GM18498 (cell line): ENCODE measurements around the gene NPAS1.
"Not testable (repeated sequence)": the region's sequence is repeated elsewhere in the genome, so short reads cannot be mapped to it uniquely, and the experiment has no call there.

Experiments
- ATAC-seq: cut with Tn5 transposase; IDR thresholded peaks from one replicate; pipeline ENCODE4 v1.9.1; 2021; ENCODE audit warnings: mild to moderate bottlenecking, moderate library complexity; ENCODE audit not compliant: unreplicated experiment

The NPAS1 gene

GRCh38 chr19:47044946-47045866, 25.6 kb downstream of the NPAS1 start:
- ATAC-seq, result no peak

DNA sequence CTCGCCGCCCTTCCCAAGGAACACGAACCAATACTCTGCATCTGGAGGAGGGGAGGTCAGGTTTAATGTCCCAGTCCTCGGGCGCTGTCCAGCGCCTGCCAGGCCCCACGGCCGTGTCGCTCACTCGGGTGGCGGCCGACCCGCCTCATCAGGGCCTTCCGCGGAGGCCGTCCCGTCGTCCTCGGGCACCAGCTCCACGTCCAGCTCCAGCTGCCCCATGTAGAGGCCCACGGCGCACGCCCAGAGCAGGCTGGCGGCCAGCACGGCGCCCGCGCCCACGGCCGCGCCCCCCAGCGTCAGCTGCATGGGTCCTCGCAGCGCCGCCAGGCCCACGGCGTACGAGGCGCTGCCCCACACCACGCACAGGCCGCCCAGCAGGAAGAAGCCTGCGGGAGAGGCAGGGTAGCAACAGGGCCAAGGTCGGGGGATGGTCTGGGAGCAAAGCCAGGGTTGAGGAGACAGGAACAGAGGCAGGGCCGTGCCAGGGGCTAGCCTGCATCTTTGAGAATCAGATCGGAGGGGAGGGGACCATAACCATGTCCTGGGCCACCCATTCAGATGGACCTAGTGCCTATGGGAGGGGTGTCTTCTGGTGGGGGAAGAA, 26.3 kb downstream of the NPAS1 start:
- ATAC-seq, result no peak

DNA sequence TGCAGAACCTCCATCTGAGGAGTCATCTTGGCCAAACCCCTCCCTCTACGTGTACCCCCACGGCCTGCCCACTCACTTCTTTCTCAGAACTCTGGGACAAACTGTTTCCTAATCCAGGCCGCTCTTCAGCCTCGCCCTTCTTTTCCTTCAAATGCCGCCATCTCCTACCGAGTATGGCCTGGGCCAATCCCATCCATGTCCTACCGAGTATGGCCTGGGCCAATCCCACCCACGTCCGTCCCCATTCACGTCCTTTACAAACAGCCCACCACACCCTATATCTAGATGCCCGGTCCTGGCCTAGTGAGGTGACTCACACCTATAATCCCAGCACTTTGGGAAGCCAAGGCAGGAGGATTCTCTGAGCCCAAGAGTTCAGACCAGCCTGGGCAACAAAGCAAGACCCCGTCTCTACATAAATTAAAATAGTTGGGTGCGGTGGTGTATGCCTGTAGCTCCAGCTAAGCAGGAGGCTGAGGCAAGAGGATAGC, 27.7 kb downstream of the NPAS1 start:
- no peak for ATAC-seq

GRCh38 chr19:47047763-47048405, 28.2 kb downstream of the NPAS1 start:
- peak; percentile 36 for ATAC-seq

GRCh38 chr19:47049307-47049700, 29.7 kb downstream of the NPAS1 start:
- no peak for ATAC-seq

DNA sequence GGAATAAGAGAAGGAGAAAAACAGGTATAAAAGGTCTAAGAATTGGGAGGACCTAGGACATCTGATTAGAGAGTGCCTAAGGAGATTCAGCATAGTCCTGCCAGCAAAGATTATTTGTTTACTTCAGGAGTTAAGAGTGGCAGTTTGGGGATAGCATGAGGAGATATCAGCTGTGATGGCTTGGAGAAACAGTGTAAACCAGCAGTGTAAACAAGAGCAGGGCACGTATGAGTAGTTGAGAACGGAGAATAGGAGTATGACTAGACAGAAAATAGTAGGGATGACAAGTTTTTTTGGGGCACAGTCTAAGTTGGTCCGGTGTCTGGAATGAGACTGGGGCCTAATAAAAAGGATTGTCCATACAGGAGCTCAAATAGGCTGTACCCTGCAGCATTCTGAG, 30.9 kb downstream of the NPAS1 start:
- not testable (repeated sequence) for ATAC-seq

DNA sequence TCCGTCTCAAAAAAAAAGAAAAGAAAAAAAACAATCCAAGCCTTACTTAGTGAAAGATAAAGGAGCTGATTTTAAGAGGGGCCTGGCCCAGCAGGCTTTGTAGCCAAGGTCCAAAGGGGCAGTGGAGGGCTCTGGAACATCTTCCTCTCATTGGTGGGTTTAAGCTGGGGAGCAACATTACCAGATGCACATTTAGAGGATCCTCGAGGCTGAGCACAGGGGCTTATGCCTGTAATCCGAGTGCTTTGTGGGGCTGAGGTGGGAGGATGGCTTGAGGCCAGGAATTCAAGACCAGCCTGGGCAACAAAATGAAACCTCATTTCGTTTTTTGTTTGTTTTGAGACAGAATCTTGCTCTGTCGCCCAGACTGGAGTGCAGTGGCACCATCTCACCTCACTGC, 36.8 kb downstream of the NPAS1 start:
- no peak for ATAC-seq

DNA sequence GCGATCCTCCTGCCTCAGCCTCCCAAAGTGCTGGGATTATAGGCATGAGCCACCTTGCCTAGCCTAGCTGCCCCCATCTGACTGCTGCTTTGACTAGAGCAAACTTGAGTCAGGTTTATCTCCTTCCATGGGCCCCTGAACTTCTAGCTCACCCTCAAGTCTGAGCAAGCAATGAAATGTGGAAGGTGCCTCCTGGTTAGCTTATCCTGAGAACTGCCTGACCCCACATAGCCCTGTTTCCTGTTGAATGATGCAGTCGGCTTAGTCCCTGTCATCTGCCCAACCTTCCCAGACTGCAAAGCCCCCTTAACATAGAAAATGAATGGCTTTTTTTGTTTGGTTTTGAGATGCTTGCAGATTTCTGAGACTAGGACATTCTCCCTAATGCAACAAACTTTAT, 37.7 kb downstream of the NPAS1 start:
- no peak for ATAC-seq

GRCh38 chr19:47058621-47059022, 39.0 kb downstream of the NPAS1 start:
- ATAC-seq, result no peak

- no peak for ATAC-seq
Observed at GRCh38 chr19:47063874-47064273, 44.2 kb downstream of the NPAS1 start.

- no peak for ATAC-seq
Observed at GRCh38 chr19:47065242-47065641, 45.6 kb downstream of the NPAS1 start.

DNA sequence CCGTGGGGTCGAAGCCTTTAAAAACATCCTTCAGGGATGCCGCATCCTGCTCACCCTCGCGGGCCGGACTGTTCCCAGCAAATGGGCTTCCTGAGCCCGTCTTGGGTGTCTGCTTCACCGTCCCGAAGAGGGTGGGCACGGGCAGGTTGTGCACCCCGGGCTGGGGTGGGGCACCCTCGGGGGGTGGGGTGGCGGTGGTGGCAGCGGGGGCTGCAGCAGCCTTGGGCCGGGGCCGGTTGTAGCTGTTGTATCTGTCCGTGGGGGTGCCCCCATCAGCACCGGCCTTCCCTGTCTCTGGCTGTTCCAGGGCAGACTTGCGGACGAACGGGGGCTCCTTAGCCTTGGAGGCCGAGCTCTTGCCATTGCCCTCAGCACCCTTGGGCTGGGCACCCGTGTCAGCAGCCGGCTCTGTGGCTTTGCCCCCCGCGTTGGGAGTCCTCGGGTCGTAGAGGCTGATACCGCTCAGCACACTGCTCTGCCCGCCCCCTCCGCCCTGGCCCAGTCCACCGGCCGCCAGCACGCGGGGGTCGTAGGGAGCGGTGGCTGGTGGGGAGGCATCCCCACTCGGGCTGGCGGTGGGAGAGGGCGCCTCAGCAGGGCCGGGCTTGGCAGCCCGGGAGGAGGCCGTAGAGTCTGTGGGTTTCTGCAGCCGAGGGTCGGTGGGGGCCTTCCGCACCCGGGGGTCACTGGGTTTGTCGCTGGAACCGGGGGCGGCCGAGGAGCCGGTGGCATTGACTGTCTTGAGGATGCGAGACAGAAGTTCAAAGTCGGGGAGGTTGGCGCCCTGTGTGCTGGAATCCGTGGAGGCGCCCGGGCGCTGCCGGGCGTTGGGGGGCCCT, 47.0 kb downstream of the NPAS1 start:
- ATAC-seq, result no peak

- ATAC-seq, result no peak
Observed at GRCh38 chr19:47067215-47067847, 47.7 kb downstream of the NPAS1 start.

GRCh38 chr19:47068246-47068645, 48.6 kb downstream of the NPAS1 start:
- no peak for ATAC-seq

DNA sequence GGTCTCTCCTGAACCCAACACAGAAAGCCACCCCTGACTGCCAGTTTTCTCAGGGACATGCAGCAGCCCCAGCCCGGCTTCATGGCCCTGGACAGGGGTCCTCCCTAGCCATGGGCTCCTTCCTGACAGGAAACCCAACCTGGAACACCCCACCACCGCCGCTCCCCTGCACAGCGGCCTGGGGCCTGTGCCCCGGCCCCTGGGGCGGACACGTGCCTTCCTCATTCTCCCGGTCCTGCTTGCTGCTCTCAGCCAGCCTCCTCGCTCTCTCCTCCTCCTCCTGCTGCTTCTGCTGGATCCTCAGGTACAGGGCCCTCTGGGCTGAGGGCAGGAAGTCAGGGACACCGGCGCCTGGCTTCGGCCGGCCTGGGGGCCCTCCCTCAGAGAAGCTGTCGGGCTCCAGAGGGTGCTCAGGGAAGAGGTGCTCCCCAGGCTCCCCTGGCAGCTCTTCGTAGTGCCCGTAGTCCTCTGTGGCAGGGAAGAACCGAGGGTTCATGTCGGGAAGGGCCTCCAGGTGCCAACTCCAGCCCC, 49.3 kb downstream of the NPAS1 start:
- no peak for ATAC-seq

DNA sequence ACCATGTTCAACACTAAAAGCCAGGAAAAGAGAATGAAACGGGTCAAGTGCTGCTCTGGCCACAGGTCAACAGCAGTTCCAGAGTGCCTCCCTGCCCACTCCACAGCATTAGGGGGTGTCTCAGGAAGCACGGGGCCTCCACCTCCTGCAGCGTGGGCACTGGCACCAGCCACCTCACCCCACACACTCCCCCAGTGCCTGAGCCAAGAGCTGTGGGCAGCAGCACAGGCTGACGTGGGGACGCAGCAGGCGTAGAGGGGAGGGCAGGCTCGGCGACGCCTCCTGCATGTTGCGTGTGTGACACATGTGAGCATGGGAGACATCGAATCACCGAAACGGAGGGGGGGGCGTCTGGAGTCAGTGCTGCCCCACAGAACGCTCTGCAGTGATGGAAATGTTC, 50.2 kb downstream of the NPAS1 start:
- ATAC-seq, result no peak

GRCh38 chr19:47070756-47071155, 51.1 kb downstream of the NPAS1 start:
- ATAC-seq, result no peak

DNA sequence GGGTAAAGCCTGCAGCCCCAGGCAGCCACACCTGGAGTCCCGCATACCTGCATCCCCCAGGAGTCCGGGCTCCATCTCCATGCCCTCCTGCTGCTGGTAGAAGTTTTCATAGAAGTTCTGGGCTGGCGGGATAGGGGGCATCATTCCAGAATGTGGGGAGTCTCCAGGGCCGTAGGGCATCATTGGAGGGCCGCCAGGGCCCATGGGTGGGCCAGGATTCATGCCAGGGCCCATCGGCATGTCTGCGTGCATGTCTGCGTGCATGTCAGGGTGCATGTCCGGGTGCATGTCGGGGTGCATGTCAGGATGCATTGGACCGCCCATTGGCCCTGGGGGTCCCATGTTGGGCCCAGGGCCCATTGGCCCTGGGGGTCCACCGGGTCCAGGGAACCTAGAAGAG, 52.1 kb downstream of the NPAS1 start:
- no peak for ATAC-seq

DNA sequence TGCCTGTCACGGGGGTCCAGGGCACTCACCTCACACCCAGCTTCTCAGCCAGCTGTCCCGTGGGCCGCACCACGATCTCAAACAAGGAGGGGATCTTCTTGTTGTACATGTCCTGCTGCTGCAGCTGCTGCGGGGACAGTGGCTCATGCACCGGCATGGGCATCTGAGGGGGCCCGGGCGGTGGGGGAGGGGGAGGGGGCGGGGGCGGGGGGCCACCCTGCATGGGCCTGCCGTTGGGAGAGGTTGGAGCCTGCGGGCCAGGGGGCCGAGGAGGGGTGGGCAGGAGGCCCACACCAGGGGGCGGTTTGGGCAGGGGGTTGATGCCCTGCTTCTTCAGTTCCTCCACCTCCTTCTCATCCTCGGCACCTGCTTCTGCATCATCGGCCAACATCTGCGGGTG, 52.7 kb downstream of the NPAS1 start:
- ATAC-seq, result no peak

DNA sequence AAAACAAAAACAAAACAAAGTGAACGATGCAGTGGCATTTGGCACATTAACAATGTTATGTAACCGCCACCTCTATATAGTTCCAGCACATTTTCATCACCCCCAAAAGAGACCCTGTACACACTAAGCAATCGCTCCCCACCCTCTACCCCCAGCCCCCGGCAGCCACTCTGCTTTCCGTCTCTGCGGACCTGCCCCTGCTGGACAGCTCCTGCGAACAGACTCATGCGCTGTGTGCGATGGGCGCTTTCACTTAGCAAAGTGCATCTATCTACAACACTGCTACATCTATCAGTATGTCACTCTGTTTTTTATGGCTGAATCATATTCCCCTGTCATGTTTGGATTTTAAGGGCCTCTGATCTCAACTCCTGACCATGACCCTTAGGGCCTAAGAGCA, 53.9 kb downstream of the NPAS1 start:
- no peak for ATAC-seq
